Measurements from ENCODE around the gene BID.

BID gene

DNA sequence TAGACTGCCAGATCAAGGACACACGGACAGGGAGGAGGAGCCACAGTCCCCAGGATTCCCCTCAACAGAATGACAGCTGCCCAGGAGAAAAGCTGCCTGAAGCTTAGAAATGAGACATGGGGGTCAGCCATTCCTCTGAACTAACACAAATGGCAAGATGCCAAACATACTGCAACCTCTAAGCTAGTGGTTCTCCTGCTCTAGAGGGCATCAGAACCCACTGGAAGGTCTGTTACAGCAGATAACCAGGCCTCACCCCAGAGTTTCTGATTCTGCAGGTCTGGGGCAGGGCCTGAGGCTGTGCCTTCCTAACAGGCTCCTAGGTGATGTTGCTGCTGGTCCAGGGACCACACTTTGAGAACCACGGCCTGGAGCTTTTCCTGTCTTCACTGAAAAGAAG is 28.6 kb upstream of the BID start:
- DNase-seq: no peak

DNA sequence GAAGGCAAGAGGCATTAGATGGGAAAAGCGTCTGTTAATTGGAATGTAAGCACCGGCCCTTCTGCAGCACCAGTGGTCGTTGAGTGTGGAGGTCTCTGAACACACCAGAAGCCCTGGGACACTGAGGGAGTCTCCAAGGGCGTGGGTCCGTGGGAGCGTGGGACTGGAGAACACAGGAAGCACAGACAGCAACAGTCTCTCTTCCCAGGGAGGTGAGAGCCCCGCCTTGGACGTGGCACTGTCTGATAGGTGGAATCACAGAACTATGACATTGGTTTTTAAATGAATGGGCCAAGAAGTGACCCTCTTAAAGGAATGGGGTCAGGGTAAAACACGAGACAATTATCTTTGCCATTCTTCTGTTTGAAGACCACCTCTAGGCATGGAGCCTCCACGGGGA is 28.1 kb upstream of the BID start:
- no peak for DNase-seq

DNA sequence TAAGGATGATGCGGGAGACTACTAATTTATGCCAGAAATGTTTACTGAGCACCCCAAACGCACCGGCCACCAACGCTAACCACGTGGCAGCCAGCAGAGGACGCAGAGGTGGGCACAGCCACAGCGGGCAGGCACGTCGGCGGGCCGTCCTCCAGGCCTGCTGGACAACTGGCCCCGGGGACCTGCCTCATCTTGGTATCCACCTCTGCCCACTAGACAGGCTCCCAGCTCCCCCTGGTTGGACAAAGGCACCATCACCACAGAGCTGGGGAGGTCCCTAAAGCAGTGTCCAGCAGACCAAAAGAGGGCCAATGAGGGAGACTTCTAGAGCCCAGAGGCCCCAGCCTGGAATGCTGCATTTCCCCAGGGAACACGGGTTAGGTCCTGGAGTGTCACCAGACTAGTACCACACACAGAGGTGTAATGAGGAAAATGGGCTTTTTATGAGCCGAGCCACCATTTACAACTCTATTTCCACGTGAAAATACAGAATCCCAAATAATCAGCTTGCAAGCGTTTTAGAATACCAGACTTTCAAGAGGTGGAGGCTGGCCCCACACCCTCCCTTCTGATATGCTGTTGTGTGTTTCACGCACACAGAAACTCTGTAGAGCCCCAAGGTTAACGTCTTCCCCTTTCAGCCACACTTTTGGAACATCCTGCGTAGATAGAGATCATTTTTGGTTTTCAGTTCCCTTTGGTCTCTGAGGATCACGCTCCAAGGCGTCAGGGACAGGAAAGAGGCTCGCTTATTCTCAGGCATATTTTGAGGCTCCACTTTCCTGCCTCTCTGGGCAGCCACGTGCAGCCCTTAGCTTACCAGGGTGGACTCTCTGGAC is 23.7 kb upstream of the BID start:
- DNase-seq: no peak

DNA sequence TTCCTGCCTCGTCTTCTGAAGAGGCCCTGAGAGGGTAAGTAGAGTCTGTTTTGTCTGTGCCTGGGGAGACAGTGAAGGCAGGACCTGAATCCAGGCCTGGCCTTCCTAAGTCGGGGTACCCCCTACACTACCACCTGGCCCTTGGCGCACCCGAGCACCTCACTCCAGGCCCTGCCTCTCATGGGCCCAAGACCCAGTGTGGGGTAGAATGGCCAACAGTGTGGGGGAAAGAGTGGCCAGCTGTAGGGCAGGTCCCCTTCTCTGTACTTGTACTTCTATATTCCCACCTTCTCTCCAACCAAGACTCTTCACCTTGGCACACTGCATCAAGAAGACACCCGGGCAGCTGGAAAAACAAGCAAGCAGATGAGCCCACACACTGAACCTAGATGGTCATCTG is 22.4 kb upstream of the BID start:
- no peak for DNase-seq

DNA sequence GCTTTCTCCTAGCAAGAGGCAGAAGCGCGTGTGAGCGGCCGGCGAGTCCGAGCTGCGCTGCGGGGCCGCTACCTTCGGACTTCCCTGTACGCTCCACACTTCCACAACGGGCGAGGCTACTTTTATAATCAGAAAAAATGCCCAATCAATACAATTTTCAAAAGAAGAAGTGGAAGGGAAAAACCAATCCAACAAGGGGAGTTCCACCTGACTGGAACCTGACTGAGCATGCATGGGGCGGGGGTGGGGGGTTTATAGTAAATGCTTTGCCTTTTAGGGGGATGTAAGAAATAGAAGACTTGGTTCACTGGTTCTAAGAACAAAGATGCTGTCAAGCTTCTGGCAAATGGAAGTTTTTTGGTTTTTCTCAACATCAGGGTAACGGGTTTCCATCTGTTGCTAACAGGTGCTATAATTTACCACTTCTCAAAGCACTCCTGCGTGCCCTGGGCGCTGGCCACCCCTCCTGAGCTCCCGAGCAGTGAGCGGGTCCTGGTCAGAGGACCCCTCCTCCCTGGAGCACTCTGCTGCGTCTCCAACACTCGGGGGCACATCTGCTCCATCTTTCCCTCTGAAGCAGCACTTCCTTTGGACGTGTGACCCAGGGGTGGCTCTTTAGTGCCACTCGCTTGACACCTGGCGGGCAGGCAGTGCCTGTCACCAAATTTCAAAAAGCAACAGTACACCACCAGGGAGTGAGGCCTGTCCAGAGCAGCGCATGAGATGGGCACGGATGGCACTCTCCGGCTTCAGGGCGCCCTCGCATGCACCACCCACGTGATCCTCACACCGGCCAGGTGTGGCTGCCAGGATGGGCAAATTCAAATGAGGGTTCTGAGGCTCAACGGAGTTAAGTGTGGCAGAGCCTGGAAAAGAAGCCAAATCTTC is 21.6 kb upstream of the BID start:
- DNase-seq: no peak

DNA sequence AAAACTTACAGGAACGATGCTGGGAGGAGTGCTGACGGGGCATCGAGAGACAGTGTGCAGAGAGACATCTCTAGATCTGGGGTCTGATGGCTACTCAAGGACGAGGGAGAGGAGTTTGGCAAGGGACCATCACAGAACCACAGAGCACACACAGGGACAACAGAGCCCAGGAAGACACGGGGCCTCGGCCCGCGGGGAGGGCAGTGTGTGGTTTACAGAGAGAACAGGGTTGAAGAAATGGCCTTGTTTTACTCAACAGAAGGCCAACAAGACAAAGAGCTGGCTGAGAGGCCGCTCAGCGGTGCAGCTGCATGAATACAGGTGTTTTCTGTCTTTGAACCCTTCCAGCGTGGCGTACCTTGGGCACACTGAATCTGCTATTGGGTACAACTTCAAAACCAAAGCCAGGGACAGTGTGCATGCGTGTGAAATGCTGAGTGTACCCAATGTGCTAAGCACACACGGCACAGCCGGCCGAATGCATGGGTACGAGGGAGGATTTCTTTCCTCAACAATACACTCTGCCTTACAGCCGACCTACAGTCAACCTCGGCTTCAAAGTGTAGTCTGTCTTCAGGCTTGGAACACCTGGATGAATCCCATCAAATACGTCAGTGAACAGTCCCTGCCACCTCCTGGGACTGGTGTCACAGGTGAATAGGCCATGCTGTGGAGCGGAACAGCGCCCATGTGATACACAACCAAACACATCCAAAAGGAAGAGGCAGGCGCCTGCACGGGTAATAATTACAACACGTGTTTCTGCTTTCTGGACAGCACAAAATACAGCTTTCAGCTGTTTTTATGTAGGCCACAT is 20.7 kb upstream of the BID start:
- no peak for DNase-seq

DNA sequence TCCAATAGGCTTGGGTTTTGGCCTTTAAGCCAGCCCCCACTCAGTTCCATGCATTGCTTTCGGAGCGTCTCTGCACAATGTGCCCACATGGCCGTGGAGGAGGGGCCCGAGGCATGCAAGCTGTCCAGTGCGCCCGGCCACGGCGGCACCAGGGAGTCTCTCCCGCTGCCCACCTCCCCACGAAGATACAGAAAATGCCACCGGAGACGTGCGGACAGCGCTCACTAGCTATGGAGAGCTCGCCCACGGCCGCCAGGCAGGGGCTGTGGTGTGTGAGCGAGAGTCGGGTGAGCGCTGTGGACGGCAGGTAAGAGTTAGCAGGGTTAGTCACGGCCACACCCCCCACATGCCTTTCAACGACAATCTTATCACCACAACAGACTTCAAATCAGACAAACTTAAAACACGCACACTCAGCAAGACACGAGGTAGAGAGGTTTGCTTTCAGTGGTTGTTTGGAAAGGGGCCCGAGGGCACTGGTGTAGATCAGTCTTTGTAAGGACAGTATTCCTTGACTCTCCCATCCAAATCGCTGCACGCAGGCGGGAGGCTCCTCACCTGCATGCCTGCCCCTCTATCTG is 18.7 kb upstream of the BID start:
- DNase-seq: no peak

DNA sequence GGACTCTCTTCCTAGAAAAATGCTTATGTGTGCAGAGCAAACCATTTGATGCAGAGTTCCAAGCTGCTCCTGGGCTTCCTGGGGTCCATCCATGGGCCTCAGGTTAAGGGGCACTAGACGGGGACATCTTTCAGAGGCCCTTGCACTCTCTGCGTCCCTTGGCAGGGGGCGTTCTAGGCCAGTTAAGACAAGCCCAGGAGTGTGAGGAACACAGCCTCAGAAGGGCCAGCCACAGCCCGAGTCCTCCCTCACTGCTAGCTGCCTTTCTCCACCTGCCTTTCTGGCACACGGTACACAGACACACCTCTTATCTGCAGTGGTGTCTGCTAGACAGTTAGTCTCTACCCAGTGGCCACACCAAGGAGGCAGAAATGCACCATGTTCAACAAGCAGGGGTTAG is 18.0 kb upstream of the BID start:
- DNase-seq: no peak

DNA sequence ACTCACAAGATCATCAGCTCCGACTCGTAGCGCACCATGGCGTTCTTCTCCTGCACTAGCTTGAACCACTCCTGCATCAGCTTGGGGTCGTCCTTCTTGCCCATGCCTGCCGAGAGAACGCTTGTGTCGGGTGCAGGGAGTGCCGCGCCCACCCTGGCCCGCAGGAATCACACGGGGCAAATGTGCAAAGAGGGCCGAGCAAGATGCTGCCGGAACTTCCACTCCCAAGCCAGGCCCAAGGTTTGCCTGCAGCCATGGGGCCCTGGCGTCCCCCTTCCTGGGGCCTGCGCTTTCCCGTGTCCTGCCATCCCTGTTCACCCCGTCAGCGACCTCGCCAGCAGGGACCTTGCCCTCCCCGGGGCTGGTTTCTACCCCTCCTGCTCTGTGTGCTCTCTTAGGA is 16.9 kb upstream of the BID start:
- DNase-seq: no peak

DNA sequence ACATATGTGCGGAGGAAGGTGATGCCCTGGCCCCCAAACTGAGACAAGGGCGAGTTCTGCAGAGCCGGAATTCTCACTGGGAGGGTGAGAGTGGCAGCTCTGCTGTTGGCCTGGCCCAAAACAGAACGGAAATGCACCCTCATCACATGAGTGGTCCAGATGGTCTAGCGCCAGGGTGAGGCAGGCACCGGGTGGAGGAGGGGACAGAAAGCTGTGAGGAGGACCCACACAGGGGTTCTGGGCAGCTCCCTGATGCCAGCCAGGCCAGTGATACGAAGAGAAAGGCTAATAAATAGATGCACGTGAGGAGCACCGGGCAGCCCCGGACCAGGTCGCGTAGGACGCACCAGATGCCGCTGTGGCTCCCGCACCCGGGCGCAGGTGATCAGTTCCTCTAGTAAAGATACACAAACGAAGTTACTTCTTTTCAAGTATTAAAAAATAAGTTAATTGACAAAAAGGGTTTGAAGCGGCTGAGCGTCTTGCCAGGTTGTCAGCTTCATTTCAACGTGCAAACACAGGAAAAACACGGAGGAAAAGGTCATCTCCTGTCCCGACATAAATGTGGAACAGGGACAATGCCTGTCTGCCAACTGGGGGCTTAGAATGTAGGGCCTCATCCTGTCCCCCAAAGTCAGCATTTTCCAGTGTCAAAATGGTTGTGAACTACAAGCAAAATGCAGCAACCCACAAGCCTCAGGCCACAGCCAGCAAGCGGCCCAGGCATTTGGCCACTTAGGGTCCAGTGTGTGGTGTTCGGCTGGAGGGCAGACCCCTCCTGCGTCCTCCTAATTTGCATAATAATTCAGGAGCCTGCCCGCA is 15.3 kb upstream of the BID start:
- DNase-seq: no peak

DNA sequence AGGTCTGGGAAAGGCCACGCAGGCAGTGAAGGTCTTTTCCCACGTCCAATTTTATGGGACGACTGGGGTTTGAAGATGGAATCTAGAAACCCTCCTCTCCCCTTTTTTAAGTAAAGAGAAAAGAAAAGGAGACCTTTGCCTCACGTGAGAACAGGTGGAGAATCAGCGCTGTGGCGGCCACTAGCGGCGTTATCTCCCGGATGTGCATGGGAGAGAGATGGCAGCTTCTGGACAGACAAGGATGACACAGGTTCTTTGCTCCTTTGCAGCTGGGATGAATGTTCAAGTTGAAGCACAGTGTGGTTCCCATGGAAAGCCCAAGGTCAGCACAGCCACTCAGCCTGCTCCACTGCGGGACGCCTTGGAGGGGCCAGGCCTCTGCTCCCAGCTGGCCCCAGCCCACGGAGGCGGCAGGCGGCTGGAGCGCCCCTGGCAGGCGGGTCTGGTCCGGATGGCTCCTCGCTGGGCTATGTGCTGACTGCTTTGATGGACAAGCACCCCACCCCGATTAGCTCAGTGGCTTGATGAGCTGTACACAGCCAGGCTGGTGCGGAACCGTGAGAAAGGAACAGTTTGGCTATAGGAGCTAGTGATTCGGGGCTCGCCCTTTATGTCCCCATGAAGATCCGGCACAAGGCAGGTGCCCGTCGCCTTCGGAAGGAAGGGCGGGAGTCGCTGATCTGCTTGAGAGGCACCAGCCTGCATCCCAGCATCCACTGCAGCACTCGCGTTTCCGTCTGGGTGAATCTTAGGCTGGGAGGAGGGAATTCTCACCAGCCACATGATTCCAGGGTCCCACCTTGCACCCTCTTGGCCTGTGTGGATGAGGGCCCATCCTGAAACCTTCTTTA is 14.5 kb upstream of the BID start:
- DNase-seq: no peak

DNA sequence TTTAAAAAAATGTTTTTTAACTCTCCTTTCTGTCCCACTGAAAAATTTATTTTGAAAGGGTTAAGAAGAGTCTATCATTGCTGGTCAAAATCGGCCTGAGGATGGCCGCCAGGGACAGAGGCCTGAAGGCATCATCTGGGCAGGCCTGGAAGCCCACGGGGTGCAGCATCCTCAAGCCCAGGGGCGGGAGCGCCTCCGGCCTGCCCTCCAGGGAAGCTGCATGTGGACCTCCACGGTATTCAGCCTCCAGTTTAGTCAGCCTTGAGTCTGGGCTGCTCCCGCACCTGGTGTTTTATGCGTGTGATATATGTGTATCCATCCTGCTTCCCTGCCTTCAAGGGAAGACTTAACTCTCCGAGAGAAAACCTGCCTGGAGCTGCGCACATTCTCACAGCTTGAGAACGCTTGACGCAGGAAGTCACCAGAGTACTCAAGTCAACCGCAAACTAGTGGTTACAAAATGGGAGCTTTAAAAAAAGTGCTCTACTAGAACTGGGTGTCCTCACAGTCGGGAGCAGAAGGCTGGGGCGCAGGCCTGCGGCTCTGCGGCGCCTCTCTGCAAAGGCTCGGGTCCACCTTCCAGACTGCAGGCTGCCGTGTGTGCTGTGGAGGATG is 13.6 kb upstream of the BID start:
- no peak for DNase-seq

DNA sequence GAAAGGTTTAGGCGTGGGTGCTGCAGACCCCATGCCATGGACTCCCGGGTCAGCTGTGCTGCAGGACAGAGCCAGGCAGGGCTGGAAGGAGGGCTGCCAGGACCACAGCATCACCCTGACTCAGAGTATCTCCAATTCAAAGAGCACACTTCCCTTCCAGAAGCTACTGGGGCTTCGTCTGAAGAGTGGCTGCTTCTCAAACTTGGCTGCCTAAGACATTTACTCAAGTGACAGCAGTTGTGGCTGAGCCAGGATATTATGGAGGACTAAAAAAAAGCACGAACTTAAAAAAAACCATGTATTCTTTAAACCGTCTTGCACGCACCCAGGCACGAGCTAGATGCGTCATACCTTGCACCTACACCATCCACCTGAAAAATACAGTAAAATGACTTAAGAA is 13.0 kb upstream of the BID start:
- DNase-seq: no peak

DNA sequence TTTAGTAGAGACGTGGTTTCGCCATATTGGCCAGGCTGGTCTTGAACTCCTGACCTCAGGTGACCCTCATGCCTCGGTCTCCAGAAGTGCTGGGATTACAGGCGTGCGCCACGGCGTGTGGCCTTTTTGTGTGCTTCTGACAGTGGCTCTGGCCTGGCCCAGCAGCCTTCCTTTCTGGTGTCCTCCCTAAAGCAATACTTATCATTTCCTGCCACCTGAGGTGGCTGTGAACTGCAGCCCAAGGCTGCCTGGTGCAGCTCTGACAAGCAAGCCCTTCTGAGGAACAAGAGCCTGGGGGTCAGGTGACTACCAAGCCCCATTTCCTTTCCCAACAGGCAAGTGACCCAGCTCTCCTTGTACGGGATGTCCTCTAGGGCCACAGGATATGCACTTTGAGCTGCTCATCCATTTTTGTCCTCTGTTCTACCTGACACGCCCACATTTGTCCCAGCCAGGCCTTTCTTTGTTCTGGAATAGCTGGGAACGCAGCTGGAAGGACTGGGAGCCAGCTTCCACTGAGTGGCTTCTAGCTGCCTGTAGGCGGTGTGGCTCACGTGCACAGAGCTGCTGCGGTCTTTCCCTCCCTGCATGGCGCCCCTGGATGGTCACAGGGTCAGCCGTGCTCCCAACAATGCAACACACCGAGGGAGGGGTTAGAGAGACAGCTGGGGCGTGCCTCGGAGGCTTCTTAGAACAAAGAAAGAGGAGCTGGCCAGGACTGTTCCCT is 12.3 kb upstream of the BID start:
- DNase-seq: peak; percentile 79

DNA sequence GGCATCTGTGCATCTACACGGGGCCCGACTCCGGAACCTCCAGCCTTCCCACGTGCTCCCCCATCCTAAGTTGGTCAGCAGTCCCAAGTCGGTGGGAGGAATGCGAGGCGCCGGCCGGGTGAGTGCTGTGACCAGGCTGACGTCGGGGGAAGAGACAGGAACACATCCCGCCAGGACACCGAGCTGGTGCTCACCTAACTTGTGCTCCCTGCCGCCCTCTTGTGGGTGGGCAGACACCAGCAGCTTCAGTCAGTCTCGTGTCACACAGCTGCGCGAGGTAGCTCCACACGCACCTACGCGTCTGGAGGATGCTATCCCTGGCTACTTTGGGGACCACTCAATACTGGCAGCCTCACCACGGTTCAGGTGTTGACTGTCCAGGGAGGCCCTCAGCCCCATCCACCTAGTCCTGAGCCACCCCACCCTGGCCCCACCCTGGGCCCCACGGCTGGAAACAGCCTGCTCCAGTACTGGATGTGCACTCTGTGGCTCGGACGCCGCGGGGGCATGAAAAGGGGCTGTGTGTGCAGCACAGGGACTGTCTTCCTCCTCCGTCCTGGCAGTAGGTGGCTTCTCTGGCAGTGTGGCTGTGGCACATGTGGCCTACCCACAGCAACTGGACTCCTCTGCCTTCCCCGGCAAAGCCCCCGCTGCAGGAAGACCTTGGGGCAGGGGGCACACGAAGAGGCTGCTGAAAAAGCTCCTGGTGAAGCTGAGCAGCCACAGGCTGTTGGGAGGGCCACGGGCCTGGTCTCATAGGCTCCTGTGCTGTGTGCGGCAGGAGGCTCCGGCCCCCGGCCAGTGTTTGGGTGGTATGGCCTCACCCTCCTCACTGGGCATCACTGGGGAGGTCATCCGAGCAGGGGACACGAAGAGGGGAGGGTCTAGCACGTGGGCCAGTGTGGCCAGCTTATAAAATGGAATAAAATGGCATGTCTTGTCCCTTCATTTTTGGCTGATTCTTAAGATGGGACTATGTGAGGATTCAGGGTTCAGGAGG is 11.2 kb upstream of the BID start:
- DNase-seq: peak; percentile 24

DNA sequence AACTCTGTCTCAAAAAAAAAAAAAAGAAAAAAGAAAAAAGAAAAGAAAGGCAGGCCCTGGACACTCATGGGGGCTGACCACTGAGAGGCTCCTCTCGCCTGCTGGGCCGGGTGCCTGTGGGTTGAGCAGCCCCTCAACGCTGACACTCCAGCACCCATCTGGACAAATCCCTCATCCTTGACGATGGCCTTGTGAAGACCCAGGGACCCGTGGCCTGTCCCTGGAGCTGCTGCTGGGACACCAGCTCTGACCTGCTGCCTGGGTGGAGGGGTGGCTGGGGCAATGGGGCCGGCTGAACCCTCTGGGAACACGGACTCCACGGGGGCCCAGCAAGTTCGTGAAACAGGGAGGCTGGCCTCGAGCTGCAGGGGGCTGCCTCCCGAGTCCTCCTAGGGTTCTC is 10.5 kb upstream of the BID start:
- no peak for DNase-seq

DNA sequence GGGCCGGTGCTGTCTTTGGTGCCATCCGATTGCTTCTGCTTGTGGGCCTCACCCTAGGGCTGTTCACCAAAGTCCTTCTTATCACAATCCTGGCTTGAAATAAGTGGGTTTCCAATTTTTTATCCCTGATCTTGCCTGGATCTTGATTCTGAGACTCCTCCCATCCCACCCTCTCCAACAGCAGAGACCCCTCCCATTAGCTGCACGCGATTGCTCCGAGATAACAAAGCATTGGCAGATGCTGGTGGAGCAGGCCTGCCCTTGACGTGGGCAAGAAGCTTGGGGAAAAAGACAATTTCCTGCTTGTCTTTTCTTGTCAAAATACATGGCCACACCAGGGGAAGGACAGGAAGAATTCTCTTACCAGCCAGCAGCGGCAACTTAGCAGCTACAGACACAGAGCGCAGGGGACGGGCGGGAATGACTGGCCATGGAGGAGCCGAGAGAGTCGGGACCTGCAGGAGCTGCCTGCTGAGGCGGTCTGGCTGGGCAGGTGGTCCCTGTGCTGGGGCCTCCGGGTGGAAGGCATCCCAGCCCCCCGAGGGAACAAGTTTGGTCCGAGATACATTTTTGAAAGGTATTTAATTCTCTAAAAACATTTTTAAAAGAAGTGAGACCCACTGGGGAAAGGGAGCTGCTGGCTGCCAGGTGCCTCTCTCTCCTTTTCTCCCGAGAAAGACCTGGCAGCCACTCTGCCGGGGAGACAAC is 9.7 kb upstream of the BID start:
- DNase-seq: no peak

DNA sequence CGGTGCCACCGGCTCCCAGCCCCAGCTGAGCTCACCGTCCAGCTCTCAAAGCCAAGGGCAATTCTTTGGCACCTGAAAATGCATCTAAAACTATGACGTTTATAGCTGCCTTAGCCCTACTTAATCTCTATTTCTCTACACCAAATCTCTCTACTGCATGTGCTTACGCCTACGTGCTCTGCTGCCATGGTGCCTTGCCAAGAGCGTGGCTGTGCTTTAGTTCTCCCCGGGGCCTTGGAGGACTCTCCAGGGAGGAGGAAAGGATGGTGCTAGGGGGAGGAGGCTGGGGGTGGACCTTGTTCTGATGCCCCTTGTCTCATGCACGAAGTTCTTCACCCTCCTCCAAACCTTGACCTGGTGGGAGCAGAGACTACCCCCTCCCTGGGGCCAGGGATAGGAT is 9.0 kb upstream of the BID start:
- no peak for DNase-seq
